HUES64 (cell line): Measurements from ENCODE around the gene MKLN1.

Source experiments
- H3K27ac ChIP-seq: 2 replicates; pipeline ENCODE4 v1.7.0; 2013; ENCODE audit warnings: low read depth, low read length, inconsistent platforms
- H3K27me3 ChIP-seq: 2 replicates; pipeline ENCODE4 v1.6.1; 2013; ENCODE audit warnings: mild to moderate bottlenecking, low read length; ENCODE audit not compliant: insufficient read depth
- H3K36me3 ChIP-seq: 2 replicates; pipeline ENCODE4 v1.6.1; 2013; ENCODE audit warnings: mild to moderate bottlenecking, low read length; ENCODE audit not compliant: insufficient read depth
- H3K4me1 ChIP-seq: 2 replicates; pipeline ENCODE4 v1.6.1; 2013; ENCODE audit warnings: mild to moderate bottlenecking, low read length, moderate library complexity; ENCODE audit not compliant: insufficient read depth
- H3K4me3 ChIP-seq: 2 replicates; pipeline ENCODE4 v1.5.1; 2013; ENCODE audit warnings: mild to moderate bottlenecking, low read length, moderate library complexity
- H3K9ac ChIP-seq: 2 replicates; pipeline ENCODE4 v1.6.1; 2013; ENCODE audit warnings: mild to moderate bottlenecking, low read depth, low read length
- H3K9me3 ChIP-seq: 2 replicates; pipeline ENCODE4 v1.6.1; 2013; ENCODE audit warnings: low read depth, low read length; ENCODE audit not compliant: insufficient read depth
- WGBS: fragments of 150-250, 120-280 bp; methylation state at CpG from one replicate; pipeline ENCODE4 v1.1.7; 2013; ENCODE audit warnings: missing lambda C conversion rate; 5-methylcytosine and 5-hydroxymethylcytosine counted together

The MKLN1 gene

DNA sequence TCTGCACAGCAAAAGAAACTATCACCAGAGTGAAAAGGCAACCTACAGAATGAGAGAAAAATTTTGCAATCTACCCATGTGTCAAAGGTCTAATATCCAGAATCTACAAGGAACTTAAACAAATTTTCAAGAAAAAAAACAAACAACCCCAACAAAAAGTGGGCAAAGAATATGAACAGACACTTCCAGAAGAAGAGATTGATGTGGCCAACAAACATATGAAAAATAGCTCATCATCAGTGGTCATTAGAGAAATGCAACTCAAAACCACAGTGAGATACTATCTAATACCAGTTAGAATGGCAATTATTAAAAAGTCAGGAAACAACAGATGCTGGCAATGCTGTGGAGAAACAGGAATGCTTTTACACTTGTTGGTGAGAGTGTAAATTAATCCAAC lies 7.1 kb upstream of the MKLN1 start:
- Histone ChIP-seq H3K9ac (no peak overlapping the region), H3K27ac (no peak overlapping the region), H3K9me3 (no peaks in the 10 kb centered on the region), H3K4me1 (peaks cover 14% of the 10 kb centered on the region), H3K27me3 (no peaks in the 10 kb centered on the region), H3K36me3 (no peaks in the 10 kb centered on the region), H3K4me3 (no peak overlapping the region)

DNA sequence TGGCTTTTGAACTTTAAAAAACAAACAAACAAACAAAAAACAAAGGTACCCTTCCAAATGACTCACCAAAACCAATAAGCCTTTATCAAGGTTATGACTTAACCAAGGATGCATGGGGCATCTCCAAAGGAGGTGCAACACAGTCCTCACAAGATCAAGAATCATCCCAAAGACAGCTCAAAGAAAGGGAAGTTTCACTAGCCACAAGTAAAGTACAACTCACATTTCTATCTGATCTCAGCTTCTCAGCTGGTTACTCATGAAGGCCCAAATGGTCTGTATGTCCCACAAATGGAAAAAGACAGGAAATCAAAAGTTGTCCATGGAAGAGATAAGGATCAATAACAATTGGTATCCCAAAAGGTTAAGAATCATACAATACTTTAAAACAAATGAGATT lies 6.0 kb upstream of the MKLN1 start:
- H3K9ac ChIP-seq = no peak overlapping the region
- no peaks in the 10 kb centered on the region for H3K27me3 ChIP-seq
- H3K4me1 ChIP-seq = peaks cover 14% of the 10 kb centered on the region
- H3K27ac ChIP-seq = no peak overlapping the region
- H3K4me3 ChIP-seq = no peak overlapping the region
- no peaks in the 10 kb centered on the region for H3K9me3 ChIP-seq
- no peaks in the 10 kb centered on the region for H3K36me3 ChIP-seq

DNA sequence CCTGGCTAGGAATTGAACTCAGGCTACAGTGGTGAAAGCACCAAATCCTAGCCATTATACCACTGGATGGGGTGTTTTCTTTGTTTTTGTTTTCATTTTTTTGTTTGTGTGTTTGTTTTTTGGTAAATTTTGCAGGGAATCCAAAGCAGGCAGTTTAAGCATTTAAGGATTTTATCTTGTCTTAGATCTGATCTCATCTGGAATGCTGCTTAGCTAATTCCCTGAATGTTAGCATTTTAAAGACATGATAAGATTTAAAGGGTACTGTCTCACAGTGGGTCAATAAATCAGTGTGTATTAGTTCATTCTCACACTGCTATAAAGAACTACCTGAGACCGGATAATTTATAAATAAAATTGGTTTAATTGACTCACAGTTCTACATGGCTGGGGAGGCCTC lies 5.6 kb upstream of the MKLN1 start:
- H3K4me1 ChIP-seq = peaks cover 18% of the 10 kb centered on the region
- 100% methylated on average over 1 of the region's 1 CpG for WGBS
- no peaks in the 10 kb centered on the region for H3K36me3 ChIP-seq
- H3K27me3 ChIP-seq = no peaks in the 10 kb centered on the region
- H3K27ac ChIP-seq = no peak overlapping the region
- no peak overlapping the region for H3K4me3 ChIP-seq
- H3K9ac ChIP-seq = no peak overlapping the region
- no peaks in the 10 kb centered on the region for H3K9me3 ChIP-seq

DNA sequence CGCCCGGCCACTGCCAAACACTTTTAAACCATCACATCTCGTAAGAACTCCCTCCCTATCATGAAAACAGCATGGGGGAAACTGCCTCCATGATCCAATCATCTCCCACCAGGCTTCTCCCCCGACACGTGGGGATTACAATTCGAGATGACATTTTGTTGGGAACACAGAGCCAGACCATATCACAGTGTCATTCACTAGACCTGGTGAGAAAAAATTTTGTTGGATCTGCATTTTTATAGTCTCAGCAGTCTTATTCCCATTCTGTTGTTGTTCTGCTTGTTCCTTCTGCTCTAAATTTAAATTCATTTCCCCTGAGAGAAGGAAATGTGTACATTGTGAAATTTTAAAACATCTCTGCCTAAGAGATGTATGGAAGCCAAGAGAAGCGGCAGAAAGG lies 4.8 kb upstream of the MKLN1 start:
- Histone ChIP-seq H3K27me3 (no peaks in the 10 kb centered on the region), H3K36me3 (no peaks in the 10 kb centered on the region), H3K9me3 (no peaks in the 10 kb centered on the region), H3K27ac (no peak overlapping the region), H3K9ac (no peak overlapping the region), H3K4me1 (peaks cover 20% of the 10 kb centered on the region), H3K4me3 (no peak overlapping the region)
- WGBS = 89% methylated on average over 7 of the region's 7 CpGs

DNA sequence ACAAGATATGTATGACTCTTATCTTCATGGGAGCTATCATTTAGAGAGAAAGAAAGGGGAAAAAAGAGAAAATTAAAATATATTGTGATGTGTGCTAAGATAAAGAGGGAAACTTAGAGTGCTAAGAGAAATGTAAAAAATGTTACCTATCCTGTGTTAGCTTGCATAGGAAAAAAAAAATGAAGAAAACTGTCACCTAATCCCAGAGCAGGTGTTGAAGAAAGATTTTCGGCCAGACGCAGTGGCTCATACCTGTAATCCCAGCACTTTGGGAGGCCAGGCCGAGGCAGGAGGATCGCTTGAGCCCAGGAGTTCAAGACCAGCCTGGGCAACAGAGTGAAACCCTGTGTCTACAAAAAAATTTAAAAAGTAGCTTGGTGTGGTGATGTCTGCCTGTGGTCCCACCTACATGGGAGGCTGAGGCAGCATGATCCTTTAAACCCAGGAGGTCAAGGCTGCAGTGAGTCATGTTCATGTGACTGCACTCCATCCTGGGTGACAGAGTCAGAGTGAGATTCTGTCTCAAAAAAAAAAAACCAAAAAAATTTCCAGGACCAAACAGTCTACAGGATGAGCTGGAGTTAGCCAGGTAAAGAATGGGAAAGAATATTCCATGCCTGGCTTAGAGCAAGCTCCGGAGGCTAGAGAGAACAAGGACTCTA lies 2.4 kb upstream of the MKLN1 start:
- no peak overlapping the region for H3K27ac ChIP-seq
- peaks cover 34% of the 10 kb centered on the region for H3K4me1 ChIP-seq
- 91% methylated on average over 5 of the region's 5 CpGs for WGBS
- H3K4me3 ChIP-seq = no peak overlapping the region
- no peaks in the 10 kb centered on the region for H3K9me3 ChIP-seq
- no peaks in the 10 kb centered on the region for H3K27me3 ChIP-seq
- H3K9ac ChIP-seq = no peak overlapping the region
- H3K36me3 ChIP-seq = no peaks in the 10 kb centered on the region

DNA sequence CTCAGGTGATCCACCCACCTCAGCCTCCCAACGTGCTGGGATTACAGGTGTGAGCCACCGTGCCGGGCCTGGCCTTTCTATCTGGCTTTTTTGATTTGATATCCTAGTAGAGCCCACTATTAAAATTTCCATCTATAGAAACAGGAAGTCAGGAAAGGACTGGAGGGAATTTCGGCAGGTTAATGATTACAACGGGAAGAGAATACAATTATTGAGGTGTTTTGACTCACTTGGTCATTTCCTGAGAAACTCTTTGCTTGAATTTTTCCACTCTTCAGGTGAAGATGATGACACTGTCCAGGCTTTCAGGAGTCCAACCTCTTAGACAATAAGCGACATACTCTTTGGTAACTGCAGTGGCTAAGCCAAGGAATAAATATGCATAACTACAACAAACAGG lies 1.1 kb upstream of the MKLN1 start:
- peak overlapping the region; percentile 91 for H3K4me3 ChIP-seq

DNA sequence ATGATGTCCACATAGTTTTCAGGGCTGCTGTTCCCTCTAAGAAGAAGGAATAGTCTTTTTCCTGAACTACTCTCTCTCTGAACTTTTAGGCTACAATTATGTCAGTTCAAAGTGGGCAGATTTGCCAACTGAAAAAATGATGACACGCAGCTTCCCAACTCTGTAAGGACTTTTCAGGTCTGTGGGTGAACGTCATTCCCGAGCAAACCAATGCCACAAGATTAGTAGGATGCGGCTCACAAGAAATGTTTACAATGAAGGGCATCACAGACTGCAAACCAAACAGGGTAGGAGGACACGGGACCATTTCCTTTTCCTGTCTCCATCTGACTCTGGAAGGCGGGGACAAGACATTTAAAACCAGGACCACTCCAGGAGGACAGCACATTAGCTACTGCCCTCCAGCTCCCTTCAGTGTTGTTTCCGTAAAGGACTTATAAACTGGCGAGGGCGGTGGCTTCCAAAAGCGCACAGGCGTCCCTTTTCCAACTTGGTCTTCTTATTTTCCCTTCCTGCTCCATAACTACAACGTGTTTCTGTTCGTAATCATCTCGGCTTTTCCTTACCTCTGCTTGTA lies 539 bp upstream of the MKLN1 start:
- Histone ChIP-seq H3K4me3 (peak overlapping the region; percentile 91), H3K27me3 (no peaks in the 10 kb centered on the region), H3K9me3 (no peaks in the 10 kb centered on the region), H3K27ac (no peak overlapping the region), H3K36me3 (no peaks in the 10 kb centered on the region), H3K4me1 (peaks cover 38% of the 10 kb centered on the region), H3K9ac (peak overlapping the region; percentile 40)
- 6% methylated on average over 14 of the region's 14 CpGs for WGBS

More for the DNA sequence above, 1.1 kb upstream of the MKLN1 start:
- H3K36me3 ChIP-seq = no peaks in the 10 kb centered on the region
- peaks cover 38% of the 10 kb centered on the region for H3K4me1 ChIP-seq
- 88% methylated on average over 6 of the region's 6 CpGs for WGBS
- no peak overlapping the region for H3K27ac ChIP-seq
- no peaks in the 10 kb centered on the region for H3K27me3 ChIP-seq
- no peak overlapping the region for H3K9ac ChIP-seq
- H3K9me3 ChIP-seq = no peaks in the 10 kb centered on the region

DNA sequence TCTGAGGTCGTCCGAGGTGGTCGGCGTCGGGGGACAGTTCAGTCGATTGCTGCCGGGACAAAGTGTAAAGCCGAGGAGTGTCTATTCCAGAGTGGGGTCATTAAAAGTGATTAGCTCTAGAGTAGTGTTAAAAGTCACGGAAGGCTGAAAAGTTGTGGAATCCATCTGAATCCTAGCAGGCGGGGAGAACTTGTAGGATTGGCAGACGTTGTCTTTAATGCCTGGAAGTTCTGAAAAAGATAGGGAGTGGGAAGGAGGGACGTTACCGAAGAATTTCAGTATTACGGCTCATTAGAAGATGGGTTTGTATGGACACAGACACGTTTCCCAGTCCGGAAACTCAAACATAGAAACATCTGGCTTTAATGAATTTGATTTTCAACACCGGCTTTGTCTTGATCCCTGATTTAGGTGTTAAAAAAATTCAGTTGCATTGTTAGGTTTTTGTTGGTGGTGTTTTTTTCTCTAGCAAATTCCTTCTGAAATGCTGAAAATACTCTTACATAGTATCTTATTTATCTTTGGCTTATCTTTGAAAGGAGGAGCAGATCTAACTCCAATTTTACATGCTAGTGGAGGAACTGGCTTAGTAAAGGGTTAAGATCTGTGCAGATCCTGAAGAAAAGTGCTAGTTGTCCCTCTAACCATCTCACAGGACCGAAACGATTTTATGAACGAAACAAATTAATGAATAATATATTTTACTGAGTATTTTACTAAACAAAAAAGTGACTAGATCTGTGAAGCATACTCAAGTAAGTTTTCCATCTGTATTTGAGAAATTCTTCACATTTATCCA lies 900 bp downstream of the MKLN1 start:
- H3K27ac ChIP-seq = peak overlapping the region; percentile 95
- H3K9ac ChIP-seq = peak overlapping the region; percentile 97
- H3K4me3 ChIP-seq = peak overlapping the region; percentile 91
- peaks cover 3% of the 10 kb centered on the region; the same call in 1 of the 2 replicates for H3K36me3 ChIP-seq
- WGBS = under 1% methylated on average over 17 of the region's 20 CpGs
- no peaks in the 10 kb centered on the region for H3K9me3 ChIP-seq
- no peaks in the 10 kb centered on the region for H3K27me3 ChIP-seq
- H3K4me1 ChIP-seq = peaks cover 31% of the 10 kb centered on the region

DNA sequence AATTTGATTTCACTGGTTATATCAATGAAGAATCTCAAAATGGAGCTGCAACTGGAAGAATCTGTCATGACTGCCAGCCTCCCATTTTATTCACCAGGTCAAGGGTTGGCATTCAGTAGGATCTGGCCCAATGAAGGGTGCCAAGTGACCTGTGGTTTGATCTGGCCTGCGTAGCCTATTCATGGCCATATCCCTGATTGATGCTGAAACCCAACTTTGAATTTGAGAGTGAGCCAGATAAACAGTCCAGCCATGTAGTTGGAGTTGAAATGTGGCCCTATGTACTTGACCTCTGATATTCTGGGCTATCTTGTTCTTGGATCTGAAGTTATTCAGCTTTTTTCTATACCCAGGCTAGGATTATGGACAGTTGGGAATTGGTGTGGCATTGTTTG lies 1.5 kb downstream of the MKLN1 start:
- H3K9me3 ChIP-seq = no peaks in the 10 kb centered on the region
- WGBS = 80% methylated on average over 1 of the region's 1 CpG
- peaks cover 27% of the 10 kb centered on the region for H3K4me1 ChIP-seq
- no peaks in the 10 kb centered on the region for H3K27me3 ChIP-seq
- H3K4me3 ChIP-seq = peak overlapping the region; percentile 91
- H3K9ac ChIP-seq = peak overlapping the region; percentile 97; the same call in 1 of the 2 replicates
- peaks cover 3% of the 10 kb centered on the region; the same call in 1 of the 2 replicates for H3K36me3 ChIP-seq
- H3K27ac ChIP-seq = no peak overlapping the region

DNA sequence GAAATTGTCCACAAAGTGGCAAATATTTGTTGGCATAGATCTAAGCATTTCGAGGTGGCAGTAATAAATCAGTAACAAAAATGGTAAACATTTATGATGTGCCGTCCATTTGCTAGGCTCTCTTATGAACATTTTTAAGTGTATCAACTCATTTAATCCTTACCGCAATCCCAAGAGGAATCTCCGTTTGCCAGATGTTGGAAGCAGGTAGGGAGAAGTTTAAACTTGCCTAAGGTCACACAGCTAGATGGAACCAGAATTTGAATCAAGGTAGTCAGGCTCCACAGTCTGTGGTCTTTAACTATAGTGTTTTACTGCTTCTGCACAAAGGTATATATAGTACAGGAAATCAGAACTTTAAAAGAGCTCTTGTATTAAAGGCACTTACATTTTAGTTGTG lies 2.6 kb downstream of the MKLN1 start:
- 89% methylated on average over 4 of the region's 4 CpGs for WGBS
- Histone ChIP-seq H3K27me3 (no peaks in the 10 kb centered on the region), H3K9me3 (no peaks in the 10 kb centered on the region; the same call in 1 of the 2 replicates), H3K27ac (no peak overlapping the region), H3K36me3 (peaks cover 3% of the 10 kb centered on the region; the same call in 1 of the 2 replicates), H3K4me1 (peaks cover 24% of the 10 kb centered on the region), H3K4me3 (peak overlapping the region; percentile 91; the same call in 1 of the 2 replicates), H3K9ac (no peak overlapping the region)

DNA sequence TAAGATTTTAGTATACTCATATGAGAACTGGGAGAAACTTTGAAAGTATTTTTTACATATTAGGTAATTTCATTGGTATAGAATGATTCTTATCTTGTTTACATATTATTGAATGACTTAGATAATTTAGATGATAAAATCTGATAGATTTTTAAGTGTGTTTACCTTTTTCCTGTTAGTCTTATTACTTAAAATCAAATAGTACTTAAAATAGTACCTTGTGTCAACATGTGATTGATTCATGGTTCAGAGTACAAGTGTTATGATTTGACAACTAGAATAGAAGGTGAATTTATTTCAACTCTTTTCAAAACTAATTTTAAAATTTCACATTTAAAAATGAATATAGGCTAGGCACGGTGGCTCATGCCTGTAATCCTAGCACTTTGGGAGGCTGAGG lies 4.1 kb downstream of the MKLN1 start:
- peaks cover 13% of the 10 kb centered on the region for H3K9me3 ChIP-seq
- H3K36me3 ChIP-seq = peaks cover 6% of the 10 kb centered on the region
- no peaks in the 10 kb centered on the region for H3K27me3 ChIP-seq
- peaks cover 22% of the 10 kb centered on the region for H3K4me1 ChIP-seq
- H3K9ac ChIP-seq = no peak overlapping the region
- WGBS = 100% methylated on average over 1 of the region's 1 CpG
- no peak overlapping the region for H3K4me3 ChIP-seq
- H3K27ac ChIP-seq = no peak overlapping the region
